ENCODE data around the gene DOCK10. TPM values are rescaled to one million over a fixed set of nuclear protein-coding genes. Genes with fewer than 3 reads are reported as not detected.

The DOCK10 gene
- total and polyA plus RNA-seq, 9 of the 15 experiments (the other 6 are each of a cell fraction or from before 2014, with no cell fraction given), result 0.01 to 0.87 (median 0.18) TPM

DNA sequence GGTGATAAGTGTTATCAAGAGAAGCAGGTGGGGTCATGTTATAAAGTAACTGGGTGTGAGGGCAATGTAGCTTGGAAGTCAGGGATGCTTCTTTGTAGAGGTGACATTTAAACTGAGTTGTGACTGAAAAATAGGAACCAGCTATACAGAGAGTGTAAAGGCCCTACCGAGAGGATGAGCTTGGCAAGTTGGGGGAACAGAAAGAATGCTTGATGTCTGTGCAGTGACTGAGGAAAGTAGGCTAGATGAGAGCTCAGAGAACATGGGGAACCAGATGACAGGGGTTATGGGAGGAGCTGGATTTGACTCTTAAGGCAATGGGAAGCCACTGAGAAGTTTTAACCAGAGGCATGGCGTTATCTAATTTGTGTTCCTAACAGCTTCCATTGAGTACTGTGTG is 115.3 kb downstream of the DOCK10 start:
- Histone ChIP-seq H3K4me2 (ENCODE audit: insufficient read depth, low read length) (no peak overlapping the region), H3K9me1 (ENCODE audit: control insufficient read depth, insufficient read depth, low read length) (no peaks in the 10 kb centered on the region), H2AFZ (ENCODE audit: low read depth, low read length) (no peak overlapping the region), H3K9ac (ENCODE audit: insufficient read depth in 1 of 2, low read depth in 2 of 2, low read length in 2 of 2) (no peak overlapping the region), H3K36me3 (ENCODE audit: control insufficient read depth, insufficient read depth, low read length) (no peaks in the 10 kb centered on the region), H3K27me3 (ENCODE audit: control insufficient read depth in 2 of 2, insufficient read depth in 2 of 2, low read length in 2 of 2) (no peaks in the 10 kb centered on the region), H3K4me1 (replicated peaks in 1 of 2; ENCODE audit: control insufficient read depth in 2 of 2, insufficient read depth in 2 of 2, low read length in 2 of 2) (no peaks in the 10 kb centered on the region), H3K9me3 (replicated peaks; ENCODE audit: control insufficient read depth, insufficient read depth, low read depth, low read length) (no peaks in the 10 kb centered on the region), H3K27ac (ENCODE audit: extremely low read depth, low read depth, low read length) (no peak overlapping the region), H3K79me2 (ENCODE audit: control insufficient read depth, insufficient read depth, low read length) (no peaks in the 10 kb centered on the region), H4K20me1 (replicated peaks; ENCODE audit: control insufficient read depth, insufficient read depth, low read length) (no peaks in the 10 kb centered on the region), H3K4me3 (no peak overlapping the region)
- TF ChIP-seq, protein P1, sequence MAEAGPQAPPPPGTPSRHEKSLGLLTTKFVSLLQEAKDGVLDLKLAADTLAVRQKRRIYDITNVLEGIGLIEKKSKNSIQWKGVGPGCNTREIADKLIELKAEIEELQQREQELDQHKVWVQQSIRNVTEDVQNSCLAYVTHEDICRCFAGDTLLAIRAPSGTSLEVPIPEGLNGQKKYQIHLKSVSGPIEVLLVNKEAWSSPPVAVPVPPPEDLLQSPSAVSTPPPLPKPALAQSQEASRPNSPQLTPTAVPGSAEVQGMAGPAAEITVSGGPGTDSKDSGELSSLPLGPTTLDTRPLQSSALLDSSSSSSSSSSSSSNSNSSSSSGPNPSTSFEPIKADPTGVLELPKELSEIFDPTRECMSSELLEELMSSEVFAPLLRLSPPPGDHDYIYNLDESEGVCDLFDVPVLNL (CRISPR knock-in tag; IDR thresholded peaks at IDR 0.05; ENCODE audit: low read depth), result no peak
- TF ChIP-seq ZBTB7A (IDR thresholded peaks at IDR 0.05; ENCODE audit: borderline replicate concordance, control insufficient read depth, low read depth, low read length) (no peak), ZFP36 (IDR thresholded peaks at IDR 0.05; ENCODE audit: low read depth, low read length, partially characterized antibody) (no peak), TSC22D4 (tag; IDR thresholded peaks at IDR 0.05) (no peak), SETDB1 (IDR thresholded peaks at IDR 0.05; ENCODE audit: low read length) (no peak), ZNF197 (CRISPR knock-in tag; IDR thresholded peaks at IDR 0.05; ENCODE audit: low read depth) (no peak), U2AF2 (optimal IDR thresholded peaks at IDR 0.05; ENCODE audit: low read depth, low read length) (no peak), SP2 (IDR thresholded peaks at IDR 0.05; ENCODE audit: extremely low read depth, low read depth, low read length, poor library complexity, severe bottlenecking) (no peak), PTRF (tag; IDR thresholded peaks at IDR 0.05) (no peak)
- TF ChIP-seq, protein P2, sequence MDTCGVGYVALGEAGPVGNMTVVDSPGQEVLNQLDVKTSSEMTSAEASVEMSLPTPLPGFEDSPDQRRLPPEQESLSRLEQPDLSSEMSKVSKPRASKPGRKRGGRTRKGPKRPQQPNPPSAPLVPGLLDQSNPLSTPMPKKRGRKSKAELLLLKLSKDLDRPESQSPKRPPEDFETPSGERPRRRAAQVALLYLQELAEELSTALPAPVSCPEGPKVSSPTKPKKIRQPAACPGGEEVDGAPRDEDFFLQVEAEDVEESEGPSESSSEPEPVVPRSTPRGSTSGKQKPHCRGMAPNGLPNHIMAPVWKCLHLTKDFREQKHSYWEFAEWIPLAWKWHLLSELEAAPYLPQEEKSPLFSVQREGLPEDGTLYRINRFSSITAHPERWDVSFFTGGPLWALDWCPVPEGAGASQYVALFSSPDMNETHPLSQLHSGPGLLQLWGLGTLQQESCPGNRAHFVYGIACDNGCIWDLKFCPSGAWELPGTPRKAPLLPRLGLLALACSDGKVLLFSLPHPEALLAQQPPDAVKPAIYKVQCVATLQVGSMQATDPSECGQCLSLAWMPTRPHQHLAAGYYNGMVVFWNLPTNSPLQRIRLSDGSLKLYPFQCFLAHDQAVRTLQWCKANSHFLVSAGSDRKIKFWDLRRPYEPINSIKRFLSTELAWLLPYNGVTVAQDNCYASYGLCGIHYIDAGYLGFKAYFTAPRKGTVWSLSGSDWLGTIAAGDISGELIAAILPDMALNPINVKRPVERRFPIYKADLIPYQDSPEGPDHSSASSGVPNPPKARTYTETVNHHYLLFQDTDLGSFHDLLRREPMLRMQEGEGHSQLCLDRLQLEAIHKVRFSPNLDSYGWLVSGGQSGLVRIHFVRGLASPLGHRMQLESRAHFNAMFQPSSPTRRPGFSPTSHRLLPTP (IDR thresholded peaks at IDR 0.05; ENCODE audit: borderline replicate concordance, extremely low read depth, insufficient read length), result no peak
- DNase-seq (ENCODE audit: extremely low read depth in 1 of 4, low spot score in 3 of 4), result no peak
- ChIA-PET POLR2A (no interaction called here), CTCF (ENCODE audit: low intra/inter-chr PET ratio) (no interaction called here)
- in situ Hi-C loops (cut with MboI) (no loop called here), intact Hi-C loops (cut with micrococcal nuclease) (no loop called here)
- ATAC-seq, result no peak
- 0% methylated on average over 2 of the region's 2 CpGs for WGBS (ENCODE audit: insufficient coverage, low coverage, missing lambda C conversion rate)
- FAIRE-seq, result no peak
- no TSS peak for BruUV-seq (replicated peaks)

Measured in K562 (cell line).